Parathyroid adenoma (tissue), 2 donors: ENCODE measurements around the gene ARHGEF3.

Experiments used
- H2AFZ ChIP-seq: fragments of 300-600 bp; sonication (generic); one replicate; pipeline ENCODE4 v1.7.0; 2017; ENCODE audit warnings: antibody characterized with exemption, mild to moderate bottlenecking
- H3K27ac ChIP-seq: fragments of 300-600 bp; sonication (generic); one replicate; pipeline ENCODE4 v1.7.0; 2017
- H3K27me3 ChIP-seq: fragments of 300-600 bp; sonication (generic); one replicate; pipeline ENCODE4 v1.7.0; 2017; ENCODE audit warnings: low read length; ENCODE audit not compliant: control insufficient read depth, insufficient read depth
- H3K36me3 ChIP-seq: fragments of 300-600 bp; sonication (generic); one replicate; pipeline ENCODE4 v1.7.0; 2017; ENCODE audit warnings: low read length; ENCODE audit not compliant: control insufficient read depth, insufficient read depth
- H3K4me1 ChIP-seq: fragments of 300-600 bp; sonication (generic); one replicate; pipeline ENCODE4 v1.7.0; 2017; ENCODE audit warnings: control low read depth
- H3K4me2 ChIP-seq: fragments of 300-600 bp; sonication (generic); one replicate; pipeline ENCODE4 v1.7.0; 2017; ENCODE audit warnings: low read length
- H3K4me3 ChIP-seq: fragments of 300-600 bp; sonication (generic); one replicate; pipeline ENCODE4 v1.7.0; 2017; ENCODE audit warnings: low read depth, low read length
- H3K79me2 ChIP-seq: fragments of 300-600 bp; sonication (generic); one replicate; pipeline ENCODE4 v1.7.0; 2017; ENCODE audit warnings: control low read depth
- H3K9ac ChIP-seq: fragments of 300-600 bp; sonication (generic); one replicate; pipeline ENCODE4 v1.7.0; 2017; ENCODE audit warnings: mild to moderate bottlenecking
- H3K9me3 ChIP-seq: fragments of 300-600 bp; sonication (generic); one replicate; pipeline ENCODE4 v1.7.0; 2017; ENCODE audit warnings: low read length; ENCODE audit not compliant: control insufficient read depth
- TF ChIP-seq, protein P1 (sequence below): fragments of 300-600 bp; sonication (generic); IDR thresholded peaks from one replicate; pipeline ENCODE4 v1.7.0; 2017; ENCODE audit warnings: antibody characterized with exemption, mild to moderate bottlenecking
- donor health status: primary hyperparathyroidism.

ARHGEF3 gene

DNA sequence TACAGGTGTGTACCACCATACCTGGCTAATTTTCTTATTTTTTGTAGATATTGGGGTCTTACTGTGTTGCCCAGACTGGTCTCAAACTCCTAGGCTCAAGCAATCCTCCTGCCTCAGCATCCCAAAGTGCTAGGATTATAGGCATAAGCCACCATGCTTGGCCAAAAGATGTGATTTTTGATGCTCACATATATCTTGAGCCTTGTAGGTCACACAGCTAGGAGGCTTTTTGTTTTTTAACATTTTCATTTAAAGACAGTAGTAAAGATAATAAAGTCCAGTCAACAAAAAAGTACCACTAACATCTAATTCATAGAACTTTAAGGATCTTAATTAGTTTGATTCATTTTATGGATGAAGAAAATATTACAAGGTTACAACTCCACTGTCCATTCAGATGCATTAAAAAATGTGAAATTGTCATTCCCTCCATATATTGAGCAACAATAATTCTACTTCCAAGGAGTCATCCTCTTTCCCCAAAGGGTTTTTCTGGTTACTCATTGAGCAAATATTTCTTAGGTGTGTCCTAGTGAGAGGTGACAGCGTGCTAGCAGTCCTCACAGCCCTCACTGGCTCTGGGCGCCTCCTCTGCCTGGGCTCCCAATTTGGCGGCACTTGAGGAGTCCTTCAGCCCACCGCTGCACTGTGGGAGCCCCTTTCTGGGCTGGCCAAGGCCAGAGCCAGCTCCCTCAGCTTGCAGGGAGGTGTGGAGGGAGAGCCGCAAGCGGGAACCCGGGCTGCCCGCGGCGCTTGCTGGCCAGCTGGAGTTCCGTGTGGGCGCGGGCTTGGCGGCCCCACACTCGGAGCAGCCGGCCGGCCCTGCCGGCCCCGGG is 110.4 kb downstream of the ARHGEF3 start:
- H3K4me2 ChIP-seq = no peak overlapping the region
- H3K9ac ChIP-seq = no peak overlapping the region
- no peak overlapping the region for H2AFZ ChIP-seq
- TF ChIP-seq, protein P1, sequence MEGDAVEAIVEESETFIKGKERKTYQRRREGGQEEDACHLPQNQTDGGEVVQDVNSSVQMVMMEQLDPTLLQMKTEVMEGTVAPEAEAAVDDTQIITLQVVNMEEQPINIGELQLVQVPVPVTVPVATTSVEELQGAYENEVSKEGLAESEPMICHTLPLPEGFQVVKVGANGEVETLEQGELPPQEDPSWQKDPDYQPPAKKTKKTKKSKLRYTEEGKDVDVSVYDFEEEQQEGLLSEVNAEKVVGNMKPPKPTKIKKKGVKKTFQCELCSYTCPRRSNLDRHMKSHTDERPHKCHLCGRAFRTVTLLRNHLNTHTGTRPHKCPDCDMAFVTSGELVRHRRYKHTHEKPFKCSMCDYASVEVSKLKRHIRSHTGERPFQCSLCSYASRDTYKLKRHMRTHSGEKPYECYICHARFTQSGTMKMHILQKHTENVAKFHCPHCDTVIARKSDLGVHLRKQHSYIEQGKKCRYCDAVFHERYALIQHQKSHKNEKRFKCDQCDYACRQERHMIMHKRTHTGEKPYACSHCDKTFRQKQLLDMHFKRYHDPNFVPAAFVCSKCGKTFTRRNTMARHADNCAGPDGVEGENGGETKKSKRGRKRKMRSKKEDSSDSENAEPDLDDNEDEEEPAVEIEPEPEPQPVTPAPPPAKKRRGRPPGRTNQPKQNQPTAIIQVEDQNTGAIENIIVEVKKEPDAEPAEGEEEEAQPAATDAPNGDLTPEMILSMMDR = no peak
- no peaks in the 10 kb centered on the region for H3K36me3 ChIP-seq
- H3K79me2 ChIP-seq = no peaks in the 10 kb centered on the region
- H3K4me3 ChIP-seq = no peak overlapping the region
- H3K4me1 ChIP-seq = no peaks in the 10 kb centered on the region
- no peak overlapping the region for H3K27ac ChIP-seq
- no peaks in the 10 kb centered on the region for H3K9me3 ChIP-seq
- H3K27me3 ChIP-seq = no peaks in the 10 kb centered on the region

DNA sequence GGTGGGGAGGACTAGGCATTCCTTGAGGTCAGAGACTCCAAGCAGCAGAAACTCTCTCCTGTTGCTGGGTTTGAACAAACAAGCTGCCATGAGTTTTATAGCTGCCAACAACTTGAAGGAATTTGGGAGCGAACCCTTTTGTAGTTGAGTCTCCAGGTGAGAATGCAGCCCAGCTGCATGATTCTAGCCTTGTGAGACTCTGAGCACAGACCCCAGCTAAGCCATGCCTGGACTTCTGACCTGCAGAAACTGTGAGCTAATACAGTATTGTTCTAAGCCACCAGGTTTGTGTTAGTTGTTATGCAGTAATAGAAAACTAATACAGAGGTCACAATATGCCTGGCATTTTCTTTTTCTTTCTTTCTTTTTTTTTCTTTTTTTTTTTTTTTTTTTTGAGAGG is 112.4 kb downstream of the ARHGEF3 start:
- Histone ChIP-seq H3K4me1 (no peaks in the 10 kb centered on the region), H3K4me3 (no peak overlapping the region), H3K4me2 (no peak overlapping the region), H3K9ac (no peak overlapping the region), H3K79me2 (no peaks in the 10 kb centered on the region), H2AFZ (no peak overlapping the region), H3K9me3 (no peaks in the 10 kb centered on the region), H3K27me3 (no peaks in the 10 kb centered on the region), H3K27ac (no peak overlapping the region), H3K36me3 (no peaks in the 10 kb centered on the region)
- TF ChIP-seq, protein P1 = no peak

DNA sequence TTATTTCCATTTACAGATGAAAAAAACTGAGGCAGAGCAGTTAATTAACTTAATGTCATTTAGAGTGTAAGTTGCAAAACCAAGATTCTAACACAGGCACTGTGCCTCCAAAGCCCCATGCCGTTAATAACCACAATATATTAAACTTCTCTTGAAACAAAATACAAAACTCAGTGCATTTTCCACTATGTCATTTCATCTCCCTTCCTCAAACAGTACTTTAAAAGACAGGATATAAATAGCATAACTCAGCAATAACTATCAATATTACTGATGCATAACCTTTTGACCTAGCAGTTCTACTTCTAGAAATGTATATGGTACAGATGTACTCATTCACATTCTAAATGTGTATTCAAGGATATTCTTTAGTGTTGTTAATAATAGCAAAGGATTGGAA is 113.6 kb downstream of the ARHGEF3 start:
- H3K9me3 ChIP-seq = no peaks in the 10 kb centered on the region
- H3K36me3 ChIP-seq = no peaks in the 10 kb centered on the region
- no peak overlapping the region for H2AFZ ChIP-seq
- H3K9ac ChIP-seq = no peak overlapping the region
- H3K4me1 ChIP-seq = no peaks in the 10 kb centered on the region
- H3K4me3 ChIP-seq = no peak overlapping the region
- H3K79me2 ChIP-seq = no peaks in the 10 kb centered on the region
- no peak overlapping the region for H3K4me2 ChIP-seq
- TF ChIP-seq, protein P1 = no peak
- H3K27ac ChIP-seq = no peak overlapping the region
- H3K27me3 ChIP-seq = no peaks in the 10 kb centered on the region

DNA sequence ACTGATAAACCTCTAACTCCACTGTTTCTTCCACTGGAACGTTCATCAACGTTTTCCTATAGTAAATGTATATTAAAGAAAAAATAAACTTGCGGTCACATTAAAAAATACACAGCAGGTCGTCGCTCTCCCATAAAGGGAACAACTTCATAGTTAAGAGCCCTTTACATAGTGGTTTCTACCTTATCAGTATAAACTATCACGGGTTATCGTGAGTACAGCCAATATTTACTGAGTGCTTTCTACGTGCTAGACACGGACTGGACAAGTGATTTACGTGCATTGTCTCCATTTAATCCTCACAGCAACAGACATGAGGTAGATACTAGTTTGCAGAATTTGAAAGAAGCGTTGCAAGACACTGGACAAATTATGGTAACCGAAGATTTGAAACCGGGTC is 117.7 kb downstream of the ARHGEF3 start:
- H3K4me1 ChIP-seq = peaks cover 6% of the 10 kb centered on the region
- no peak overlapping the region for H3K4me3 ChIP-seq
- H3K79me2 ChIP-seq = peaks cover 7% of the 10 kb centered on the region
- no peaks in the 10 kb centered on the region for H3K27me3 ChIP-seq
- TF ChIP-seq, protein P1 = no peak
- H3K4me2 ChIP-seq = no peak overlapping the region
- no peak overlapping the region for H2AFZ ChIP-seq
- H3K9me3 ChIP-seq = no peaks in the 10 kb centered on the region
- no peak overlapping the region for H3K9ac ChIP-seq
- no peaks in the 10 kb centered on the region for H3K36me3 ChIP-seq
- no peak overlapping the region for H3K27ac ChIP-seq
